ENCODE measurements around the gene ASIC5. TPM values are rescaled to one million over a fixed set of nuclear protein-coding genes. Genes with fewer than 3 reads are reported as not detected.

Gene ASIC5
- total and polyA plus RNA-seq, 7 donors, result not detected

DNA sequence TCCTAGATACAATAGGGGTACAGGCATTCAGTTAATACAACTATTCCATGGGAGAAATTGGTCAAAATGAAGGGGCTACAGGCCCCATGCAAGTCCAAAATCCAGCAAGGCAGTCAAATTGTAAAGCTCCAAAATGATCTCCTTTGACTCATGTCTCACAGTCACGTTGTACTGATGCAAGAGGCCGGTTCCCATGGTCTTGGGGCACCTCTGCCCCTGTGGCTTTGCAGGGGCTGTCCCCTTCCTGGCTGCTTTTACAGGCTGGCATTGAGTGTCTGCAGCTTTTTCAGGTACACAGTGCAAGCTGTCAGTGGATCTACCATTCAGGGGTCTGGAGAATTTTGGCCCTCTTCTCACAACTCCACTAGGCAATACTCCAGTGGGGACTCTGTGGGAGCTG, 12.5 kb upstream of the ASIC5 start:
- ATAC-seq (no peak), DNase-seq (no peak)
- Histone ChIP-seq H3K9me3 (peaks cover 16% of the 10 kb centered on the region), H3K4me3 (no peak overlapping the region), H3K36me3 (ENCODE audit: insufficient read depth in 1 of 2, low read depth in 1 of 2) (no peaks in the 10 kb centered on the region), H3K27ac (no peak overlapping the region), H3K4me1 (no peaks in the 10 kb centered on the region), H3K27me3 (ENCODE audit: insufficient read depth in 3 of 3, low read length in 2 of 3) (no peaks in the 10 kb centered on the region)
- TF ChIP-seq CTCF (IDR thresholded peaks at IDR 0.05), result no peak
- WGBS, 3 donors, result 37 to 45% (median 39%) methylated on average over 2 of the region's 2 CpGs
- intact Hi-C loops (cut with DNase I), result no loop called here

GRCh38 chr4:155877971-155878370, 11.9 kb upstream of the ASIC5 start:
- intact Hi-C loops (cut with DNase I), result no loop called here
- H3K27me3 ChIP-seq (ENCODE audit: insufficient read depth in 3 of 3, low read length in 2 of 3), result no peaks in the 10 kb centered on the region
- no peak overlapping the region for H3K4me3 ChIP-seq
- H3K9me3 ChIP-seq, result peaks cover 16% of the 10 kb centered on the region
- no peaks in the 10 kb centered on the region for H3K36me3 ChIP-seq (ENCODE audit: insufficient read depth in 1 of 2, low read depth in 1 of 2)
- WGBS, 3 donors, result 77 to 88% (median 80%) methylated on average over 4 of the region's 4 CpGs
- no peak overlapping the region for H3K27ac ChIP-seq
- ATAC-seq, result no peak
- H3K4me1 ChIP-seq, result no peaks in the 10 kb centered on the region
- DNase-seq, result no peak
- TF ChIP-seq CTCF (IDR thresholded peaks at IDR 0.05), result no peak

DNA sequence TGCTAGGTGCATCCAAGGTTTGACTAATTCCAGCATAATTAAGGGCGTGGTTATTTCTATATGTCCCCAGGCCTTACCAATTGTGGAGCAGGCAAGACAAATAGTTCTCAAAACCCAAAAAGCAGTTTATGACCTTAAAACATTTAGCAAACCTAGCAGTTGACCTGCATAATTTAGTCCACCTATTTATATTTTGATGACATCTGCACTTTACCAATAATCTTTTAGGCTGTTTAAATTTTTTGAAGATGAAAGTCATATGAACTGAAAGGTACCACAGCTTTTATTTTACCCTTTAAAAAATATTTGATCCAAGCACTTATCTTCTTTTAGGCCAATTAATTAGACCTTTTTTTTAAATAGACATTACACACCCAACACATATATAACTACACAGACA, 9.8 kb upstream of the ASIC5 start:
- DNase-seq, result no peak
- WGBS, 3 donors, result 88 to 98% (median 97%) methylated on average over 1 of the region's 1 CpG
- no peak for ATAC-seq
- H3K36me3 ChIP-seq (ENCODE audit: insufficient read depth in 1 of 2, low read depth in 1 of 2), result no peaks in the 10 kb centered on the region
- no peaks in the 10 kb centered on the region for H3K27me3 ChIP-seq (ENCODE audit: insufficient read depth in 3 of 3, low read length in 2 of 3)
- no peaks in the 10 kb centered on the region for H3K4me1 ChIP-seq
- intact Hi-C loops (cut with DNase I), result no loop called here
- peaks cover 16% of the 10 kb centered on the region for H3K9me3 ChIP-seq
- no peak overlapping the region for H3K4me3 ChIP-seq
- no peak overlapping the region for H3K27ac ChIP-seq
- TF ChIP-seq CTCF (IDR thresholded peaks at IDR 0.05), result no peak

DNA sequence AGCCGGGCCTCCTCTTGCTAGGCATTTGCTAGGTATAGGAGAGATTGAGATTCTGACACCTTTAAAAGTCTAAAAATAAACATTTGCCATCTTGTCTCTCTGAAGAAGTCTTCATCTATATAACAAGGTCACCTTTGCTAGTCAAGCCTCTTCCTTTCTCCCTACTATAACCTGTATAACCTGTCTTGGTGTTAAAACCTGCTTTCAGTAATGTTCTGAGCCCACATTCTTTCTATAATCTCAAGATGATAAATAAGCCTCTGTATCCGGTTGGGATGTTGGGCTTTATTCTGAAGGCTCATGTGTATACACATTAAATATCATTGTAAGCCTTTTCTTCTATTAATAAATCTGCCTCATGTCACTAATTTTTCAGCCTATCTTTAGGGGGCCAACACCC, 10.2 kb downstream of the ASIC5 start:
- Histone ChIP-seq H3K27ac (no peak overlapping the region), H3K4me1 (no peaks in the 10 kb centered on the region), H3K36me3 (ENCODE audit: insufficient read depth in 1 of 2, low read depth in 1 of 2) (no peaks in the 10 kb centered on the region), H3K4me3 (no peak overlapping the region), H3K9me3 (no peaks in the 10 kb centered on the region), H3K27me3 (ENCODE audit: insufficient read depth in 3 of 3, low read length in 2 of 3) (no peaks in the 10 kb centered on the region)
- TF ChIP-seq CTCF (IDR thresholded peaks at IDR 0.05), result no peak
- intact Hi-C loops (cut with DNase I), result no loop called here
- no peak for ATAC-seq
- DNase-seq, result no peak
- 82 to 86% (median 82%) methylated on average over 2 of the region's 2 CpGs for whole genome bisulfite sequencing, 3 donors

DNA sequence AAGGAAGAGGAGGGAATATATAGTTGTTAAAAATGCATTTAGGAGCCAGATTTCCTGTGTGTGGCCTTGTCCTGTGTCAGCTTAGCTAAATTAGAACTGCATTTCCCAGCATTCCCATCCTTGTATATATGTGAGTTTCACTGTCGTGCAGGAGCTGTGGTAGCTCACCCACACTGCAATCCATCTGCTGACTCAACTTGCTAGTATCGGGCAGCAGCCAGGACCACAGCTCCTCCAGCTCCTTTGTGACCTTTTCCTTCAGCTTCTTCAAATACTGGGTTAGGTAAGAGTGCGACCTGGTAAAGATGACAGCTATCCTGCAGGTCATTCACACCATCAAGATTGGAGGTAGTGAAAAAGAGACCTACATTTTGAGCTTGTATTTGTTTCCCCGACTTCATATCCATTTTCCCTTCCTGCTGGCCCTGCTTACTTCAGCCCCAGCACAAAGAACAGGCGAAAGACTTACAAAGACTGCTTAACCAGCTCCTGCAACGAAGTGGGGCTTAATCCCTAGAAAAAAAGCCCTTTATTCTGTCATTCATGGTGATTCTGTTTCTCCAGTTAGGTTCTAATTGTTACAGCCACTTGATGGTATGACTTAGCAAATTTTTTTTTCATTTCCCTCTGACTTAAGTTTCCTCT, 11.4 kb downstream of the ASIC5 start:
- Histone ChIP-seq H3K4me3 (no peak overlapping the region), H3K4me1 (no peaks in the 10 kb centered on the region), H3K36me3 (ENCODE audit: insufficient read depth in 1 of 2, low read depth in 1 of 2) (no peaks in the 10 kb centered on the region), H3K27ac (no peak overlapping the region), H3K27me3 (ENCODE audit: insufficient read depth in 3 of 3, low read length in 2 of 3) (no peaks in the 10 kb centered on the region), H3K9me3 (no peaks in the 10 kb centered on the region)
- intact Hi-C loops (cut with DNase I), result no loop called here
- DNase-seq (no peak), ATAC-seq (no peak)
- 72 to 78% (median 73%) methylated on average over 6 of the region's 6 CpGs for WGBS, 3 donors
- no peak for TF ChIP-seq CTCF (IDR thresholded peaks at IDR 0.05)

Measured in psoas muscle (tissue), 8 donors.